HG03280 (cell line): ENCODE results near the gene PHF11.
"Not testable (repeated sequence)": the region's sequence is repeated elsewhere in the genome, so short reads cannot be mapped to it uniquely, and the experiment has no call there.

Experiments used
- ATAC-seq: cut with Tn5 transposase; IDR thresholded peaks from one replicate; pipeline ENCODE4 v1.9.1; 2021; ENCODE audit warnings: mild to moderate bottlenecking, moderate library complexity; ENCODE audit not compliant: unreplicated experiment

The PHF11 gene

GRCh38 chr13:49543656-49544055 is 47.9 kb downstream of the PHF11 start:
- ATAC-seq, result no peak

GRCh38 chr13:49545661-49546060 is 49.9 kb downstream of the PHF11 start:
- no peak for ATAC-seq

- no peak for ATAC-seq
These were observed 50.8 kb downstream of the PHF11 start for GRCh38 chr13:49546561-49546960.

- no peak for ATAC-seq
These were observed 53.5 kb downstream of the PHF11 start for GRCh38 chr13:49549289-49549688.

- no peak for ATAC-seq
These were observed 55.3 kb downstream of the PHF11 start for GRCh38 chr13:49550942-49551644.

GRCh38 chr13:49553888-49554287 is 58.1 kb downstream of the PHF11 start:
- ATAC-seq, result no peak

- ATAC-seq, result no peak
These were observed 58.6 kb downstream of the PHF11 start for GRCh38 chr13:49554387-49554786.

GRCh38 chr13:49559006-49559405 is 63.3 kb downstream of the PHF11 start:
- ATAC-seq, result no peak

- no peak for ATAC-seq
These were observed 64.7 kb downstream of the PHF11 start for GRCh38 chr13:49560270-49561061.

- no peak for ATAC-seq
These were observed 65.3 kb downstream of the PHF11 start for GRCh38 chr13:49561062-49561410.

GRCh38 chr13:49563516-49563915 is 67.8 kb downstream of the PHF11 start:
- no peak for ATAC-seq

- ATAC-seq, result not testable (repeated sequence)
These were observed 69.7 kb downstream of the PHF11 start for GRCh38 chr13:49565461-49565860.

GRCh38 chr13:49566461-49566860 is 70.7 kb downstream of the PHF11 start:
- ATAC-seq, result no peak

GRCh38 chr13:49567491-49567890 is 71.7 kb downstream of the PHF11 start:
- ATAC-seq, result no peak

GRCh38 chr13:49569993-49570689 is 74.4 kb downstream of the PHF11 start:
- ATAC-seq, result no peak

GRCh38 chr13:49571299-49572240 is 75.8 kb downstream of the PHF11 start:
- ATAC-seq, result no peak
